GM21825 (cell line): ENCODE data around the gene TGIF1.
"Not testable (repeated sequence)": the region's sequence is repeated elsewhere in the genome, so short reads cannot be mapped to it uniquely, and the experiment has no call there.

Source experiments
- ATAC-seq: cut with Tn5 transposase; IDR thresholded peaks from one replicate; pipeline ENCODE4 v1.9.1; 2021; ENCODE audit warnings: mild to moderate bottlenecking, moderate library complexity; ENCODE audit not compliant: unreplicated experiment

Gene TGIF1

DNA sequence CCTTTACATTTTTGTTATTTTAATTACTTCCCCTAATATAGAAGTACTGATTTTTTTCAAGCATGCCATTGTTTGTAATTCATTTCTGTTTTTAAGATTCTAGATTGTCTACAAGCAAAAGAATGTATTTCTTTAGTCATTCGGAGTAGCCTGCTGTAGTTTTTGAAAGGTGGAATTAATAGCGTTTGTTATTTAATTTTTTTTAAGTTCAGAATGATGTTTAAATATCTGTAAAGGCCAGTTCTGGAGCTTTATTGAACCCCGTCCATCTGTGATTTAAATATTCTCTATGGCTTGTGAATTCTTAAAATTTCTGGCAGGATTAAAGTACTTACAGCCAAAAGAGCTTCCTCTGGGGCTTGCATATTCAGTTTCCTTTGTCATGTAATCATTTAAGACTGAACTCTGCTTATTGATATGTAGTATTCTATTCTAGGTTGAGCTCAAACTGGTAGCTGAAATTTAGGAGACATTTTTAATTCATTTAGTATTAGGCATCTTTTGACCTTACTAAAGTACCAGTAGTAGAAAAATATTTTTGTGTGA lies 5.2 kb downstream of the TGIF1 start:
- ATAC-seq = no peak

DNA sequence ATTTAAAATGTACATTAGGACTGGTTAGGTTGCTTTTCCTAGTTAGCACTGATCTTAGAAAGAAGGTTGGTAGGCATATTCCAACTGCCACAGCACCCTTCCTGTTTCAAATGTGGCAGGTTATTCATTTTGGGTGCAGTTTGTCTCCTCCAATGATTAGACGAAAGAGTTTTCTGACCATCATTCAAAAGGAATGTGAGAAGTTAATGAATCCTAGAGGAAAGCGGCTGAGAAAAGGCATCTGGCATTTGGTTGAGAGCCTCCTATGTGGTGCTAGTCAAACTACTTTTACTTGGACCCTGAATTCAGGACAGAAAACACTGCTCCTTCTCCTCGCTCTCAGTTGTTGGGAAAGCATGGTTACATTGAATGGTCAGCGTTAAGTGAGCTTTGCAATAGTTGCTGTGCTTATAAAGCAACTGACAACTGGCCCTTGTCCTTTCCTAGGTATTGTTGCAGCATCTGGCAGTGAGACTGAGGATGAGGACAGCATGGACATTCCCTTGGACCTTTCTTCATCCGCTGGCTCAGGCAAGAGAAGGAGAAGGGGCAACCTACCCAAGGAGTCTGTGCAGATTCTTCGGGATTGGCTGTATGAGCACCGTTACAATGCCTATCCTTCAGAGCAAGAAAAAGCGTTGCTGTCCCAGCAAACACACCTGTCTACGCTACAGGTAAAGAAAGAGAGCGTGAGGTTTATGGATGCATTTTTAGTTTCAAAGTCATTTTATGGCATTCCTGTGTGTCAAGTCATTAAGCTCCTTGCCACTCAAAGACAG lies 6.1 kb downstream of the TGIF1 start:
- no peak for ATAC-seq

- ATAC-seq = no peak
Measured at GRCh38 chr18:3456686-3457069, 6.7 kb downstream of the TGIF1 start.

GRCh38 chr18:3457261-3457724 lies 7.3 kb downstream of the TGIF1 start:
- ATAC-seq = no peak

GRCh38 chr18:3458378-3458777 lies 8.4 kb downstream of the TGIF1 start:
- ATAC-seq = no peak

DNA sequence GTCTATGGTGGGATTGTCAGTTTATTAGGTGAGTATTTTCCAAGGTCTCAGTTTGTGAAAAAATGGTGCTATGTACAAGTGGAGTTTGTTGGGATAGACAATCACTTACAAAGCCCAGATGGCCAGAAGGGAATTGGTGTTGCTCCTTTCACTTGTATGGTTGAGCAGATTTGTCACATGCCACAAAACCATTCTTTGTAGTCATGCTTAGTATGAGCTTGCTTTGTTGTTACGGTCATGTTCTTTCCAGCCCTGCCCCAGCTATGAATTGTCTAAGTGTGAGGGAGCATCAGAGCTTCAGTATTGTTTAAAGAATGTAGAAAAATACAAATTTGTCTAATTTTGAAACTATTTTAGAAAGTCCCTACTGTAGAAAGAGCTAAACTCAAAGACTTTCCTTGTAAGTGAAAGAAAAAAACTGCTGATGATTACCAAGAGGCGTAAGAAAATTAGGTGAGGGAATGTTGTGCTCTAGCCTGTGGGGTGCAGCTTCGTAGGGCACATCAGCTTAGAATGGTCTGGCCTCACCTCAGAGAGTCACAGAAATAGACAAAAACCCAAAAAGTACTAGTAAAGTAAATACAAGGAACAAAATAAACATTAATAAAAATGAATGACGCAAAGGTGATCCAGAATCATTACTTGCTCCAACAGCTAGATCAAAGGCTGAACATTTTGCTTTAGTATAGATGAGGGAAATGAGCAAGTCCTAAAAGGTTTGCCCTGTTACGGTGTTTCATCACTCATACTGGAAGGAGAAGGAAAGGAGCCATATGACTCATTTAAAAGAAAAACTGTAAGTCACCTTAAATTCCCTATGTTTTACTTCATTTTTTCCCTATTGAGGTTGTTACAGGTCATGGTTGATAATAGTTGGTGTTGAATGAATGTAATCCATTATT lies 9.2 kb downstream of the TGIF1 start:
- no peak for ATAC-seq

DNA sequence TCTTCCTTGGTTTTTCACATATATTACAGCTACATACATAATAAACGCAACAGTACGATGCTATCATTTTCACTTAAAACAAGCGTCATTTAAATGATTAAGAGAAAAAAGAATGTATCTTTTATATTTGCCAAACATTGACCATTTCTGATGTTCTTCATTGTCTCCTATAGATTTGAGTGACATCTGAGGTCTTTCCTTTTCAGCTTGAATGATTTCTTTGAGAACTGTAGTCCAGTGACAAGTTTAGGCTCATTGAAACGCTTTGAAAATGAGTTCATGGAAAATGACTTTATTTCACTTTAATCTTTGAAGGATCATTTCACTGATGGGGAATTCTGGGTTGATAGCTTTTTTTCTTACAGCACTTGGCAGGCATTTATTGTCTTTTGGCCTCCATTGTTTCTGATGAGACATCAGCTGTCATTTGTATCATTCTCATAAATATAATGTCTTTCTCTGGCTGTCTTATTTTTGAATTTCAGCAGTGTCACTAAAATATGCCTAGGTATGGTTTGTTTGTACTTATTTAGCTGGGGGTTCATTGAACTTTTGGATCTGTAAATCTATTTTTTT lies 10.9 kb downstream of the TGIF1 start:
- ATAC-seq = no peak

DNA sequence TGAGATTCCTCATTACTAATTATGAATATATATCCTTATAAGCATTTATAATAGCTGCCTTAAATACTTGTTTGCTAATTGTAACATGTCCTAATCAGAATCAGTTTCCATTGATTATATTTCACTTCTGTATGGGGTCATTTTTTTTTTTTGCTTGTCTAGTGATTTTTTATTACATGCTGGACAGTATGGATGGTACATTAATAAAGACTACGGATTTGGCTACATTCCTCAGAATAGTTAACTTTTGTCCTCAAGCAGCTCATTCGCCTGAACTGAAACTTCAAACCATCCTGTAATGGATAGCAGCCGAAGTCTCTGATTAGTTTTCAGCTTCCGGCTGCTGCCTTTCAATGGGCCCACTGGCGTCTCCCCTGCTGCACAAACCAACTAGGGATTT lies 11.7 kb downstream of the TGIF1 start:
- ATAC-seq = no peak

DNA sequence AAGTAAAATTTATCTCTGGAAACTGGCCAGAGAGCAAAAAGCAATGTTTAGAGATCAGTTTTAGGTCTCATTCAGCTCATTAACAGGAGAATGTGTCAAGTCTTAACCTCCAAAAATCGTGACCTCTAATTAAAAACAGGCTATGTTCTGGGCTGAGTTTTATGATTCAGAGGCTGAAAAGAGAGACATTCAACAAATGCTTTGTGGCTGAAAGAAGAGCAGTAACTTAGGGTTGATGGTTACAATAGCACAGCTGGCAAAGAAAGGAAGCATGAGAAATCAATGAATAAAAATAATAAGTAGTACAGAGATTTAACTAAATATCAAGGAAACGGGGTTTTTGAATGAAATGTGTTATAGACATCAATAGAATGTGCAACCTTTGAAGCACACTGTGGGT lies 13.1 kb downstream of the TGIF1 start:
- ATAC-seq = no peak

DNA sequence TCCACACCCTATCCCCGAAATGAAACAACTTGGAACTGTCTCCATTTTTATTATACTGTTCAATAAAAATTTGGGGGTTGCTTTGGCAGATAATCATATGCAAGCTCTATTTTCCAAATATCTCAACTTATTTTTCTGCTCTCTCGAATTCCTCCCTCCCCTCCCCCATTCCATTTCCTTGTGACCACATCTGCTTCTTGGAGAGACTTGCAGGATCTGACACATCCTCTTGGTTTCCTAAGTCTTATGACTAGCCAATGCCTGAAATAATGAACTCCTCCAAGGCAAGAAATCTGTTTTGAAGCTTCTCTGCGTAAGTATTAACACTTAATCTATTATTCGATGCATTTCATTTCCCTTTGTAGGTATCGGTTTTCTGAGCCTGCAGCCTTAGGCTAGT lies 16.1 kb downstream of the TGIF1 start:
- no peak for ATAC-seq

- ATAC-seq = no peak
Measured at GRCh38 chr18:3466872-3467271, 16.9 kb downstream of the TGIF1 start.

DNA sequence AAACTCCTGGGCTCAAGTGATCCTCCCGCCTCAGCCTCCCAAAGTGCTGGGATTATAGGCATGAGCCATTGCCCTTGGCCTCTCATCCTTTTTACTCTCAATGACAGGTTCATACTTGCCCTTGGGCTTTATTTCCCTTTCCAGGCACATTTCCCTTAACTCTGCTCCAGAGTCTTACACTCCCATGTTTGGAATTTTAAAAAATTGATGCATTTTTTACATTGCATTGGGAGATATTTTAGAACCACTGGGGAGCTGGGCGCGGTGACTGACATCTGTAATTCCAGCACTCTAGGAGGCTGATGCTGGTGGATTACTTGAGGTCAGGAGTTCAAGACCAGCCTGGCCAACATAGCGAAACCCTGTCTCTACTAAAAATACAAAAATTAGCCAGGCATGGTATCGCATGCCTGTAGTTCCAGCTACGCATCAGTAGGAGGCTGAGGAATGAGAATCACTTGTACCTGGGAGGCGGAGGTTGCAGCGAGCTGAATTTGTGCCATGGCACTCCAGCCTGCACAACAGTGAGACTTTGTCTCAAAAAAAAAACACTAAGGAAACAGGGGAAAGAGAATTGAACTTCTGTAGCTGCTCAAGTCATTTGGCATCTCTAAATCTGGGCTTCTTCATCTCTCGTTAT lies 18.2 kb downstream of the TGIF1 start:
- no peak for ATAC-seq

DNA sequence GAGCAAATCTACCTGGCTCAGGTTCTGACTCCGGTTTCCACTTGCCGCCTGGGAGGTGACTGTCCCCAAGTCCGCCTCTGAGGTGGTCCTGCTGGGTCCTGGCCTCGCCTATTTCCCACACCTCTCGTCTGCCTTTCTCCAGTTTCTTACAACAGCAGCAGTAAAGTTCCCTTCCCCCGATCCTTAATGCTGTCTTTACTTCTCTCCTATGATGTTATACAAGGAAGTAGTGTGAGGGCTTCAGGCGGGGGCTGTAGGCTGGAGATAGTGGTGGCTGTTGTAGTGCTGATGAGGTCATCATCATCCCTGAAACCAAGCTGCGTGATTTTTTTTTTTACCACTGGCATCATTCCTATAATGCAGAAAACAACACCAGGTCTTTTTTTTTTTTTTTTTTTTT lies 18.9 kb downstream of the TGIF1 start:
- no peak for ATAC-seq

- no peak for ATAC-seq
Measured at GRCh38 chr18:3471141-3471648, 21.2 kb downstream of the TGIF1 start.

DNA sequence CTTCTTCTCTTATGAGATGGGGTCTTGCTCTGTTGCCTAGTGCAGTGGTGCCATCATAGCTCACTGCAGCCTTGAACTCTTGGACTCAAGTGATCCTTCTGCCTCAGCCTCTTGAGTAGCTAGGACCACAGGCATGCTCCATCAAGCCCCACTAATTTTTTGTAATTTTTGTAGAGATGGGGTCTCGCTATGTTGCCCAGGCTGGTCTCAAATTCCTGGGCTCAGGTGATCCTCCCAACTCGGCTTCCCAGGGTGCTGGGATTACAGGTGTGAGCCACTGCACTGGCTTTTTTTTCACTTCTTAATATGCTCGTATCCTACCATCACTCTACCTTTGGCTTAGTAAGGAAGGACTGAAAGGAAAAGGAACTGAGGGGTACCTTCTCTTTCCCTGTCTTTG lies 22.1 kb downstream of the TGIF1 start:
- not testable (repeated sequence) for ATAC-seq

GRCh38 chr18:3472681-3473544 lies 22.9 kb downstream of the TGIF1 start:
- no peak for ATAC-seq

- ATAC-seq = no peak
Measured at GRCh38 chr18:3478262-3478978, 28.4 kb downstream of the TGIF1 start.

DNA sequence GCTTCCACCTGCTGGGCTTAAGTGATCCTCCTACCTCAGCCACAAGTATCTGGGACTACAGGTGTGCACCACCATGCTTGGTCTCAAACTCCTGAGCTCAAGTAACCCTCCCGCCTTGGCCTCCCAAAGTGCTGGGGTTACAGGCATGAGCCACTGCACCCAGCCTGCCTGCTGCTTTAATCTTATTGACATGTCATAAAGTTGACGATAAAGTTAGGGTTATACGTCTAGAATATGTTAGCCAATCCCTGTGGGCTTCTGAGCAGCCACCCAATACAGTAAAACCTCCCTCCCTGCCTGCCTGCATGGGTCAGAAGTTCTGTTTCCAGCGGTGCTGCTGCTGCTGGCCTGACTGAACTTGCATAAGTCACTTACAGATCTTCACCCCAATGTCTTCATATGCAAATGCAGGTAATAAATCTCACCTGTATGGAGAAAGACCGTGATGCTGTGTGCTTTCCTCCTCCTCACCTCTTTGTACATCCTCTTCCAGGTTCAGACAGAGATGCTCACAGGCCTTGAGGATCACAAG lies 30.1 kb downstream of the TGIF1 start:
- ATAC-seq = no peak
